GM23338 (cell line): ENCODE measurements around the gene DNAH11. TPM values are rescaled to one million over a fixed set of nuclear protein-coding genes. Genes with fewer than 3 reads are reported as not detected.

Experiments
- ATAC-seq: fragments of 200-7000 bp; cut with Tn5 transposase; 3 replicates; pipeline ENCODE4 v1.9.1; 2020
- DNase-seq: peaks from one replicate; pipeline ENCODE4 v3.0.0-alpha.2; 2015; ENCODE audit warnings: low spot score
- H2AFZ ChIP-seq: fragments of 200-600 bp; sonication (generic); 2 replicates; pipeline ENCODE4 v1.8.0; 2016; ENCODE audit warnings: antibody characterized with exemption, mild to moderate bottlenecking, moderate library complexity
- H3F3A ChIP-seq: fragments of 200-600 bp; sonication (generic); replicated peaks from 2 replicates; pipeline ENCODE4 v1.8.0; 2017; ENCODE audit warnings: antibody characterized with exemption, mixed run types, low read depth
- H3K27ac ChIP-seq: fragments of 200-600 bp; sonication (generic); 2 replicates; pipeline ENCODE4 v1.6.1; 2016; ENCODE audit warnings: low read depth
- H3K27me3 ChIP-seq: fragments of 200-600 bp; sonication (generic); 2 replicates; pipeline ENCODE4 v1.8.0; 2016; ENCODE audit warnings: mild to moderate bottlenecking, mixed run types, moderate library complexity; ENCODE audit not compliant: insufficient read depth
- H3K36me3 ChIP-seq: fragments of 200-600 bp; sonication (generic); 2 replicates; pipeline ENCODE4 v1.8.0; 2016; ENCODE audit warnings: mild to moderate bottlenecking; ENCODE audit not compliant: insufficient read depth
- H3K4me1 ChIP-seq: fragments of 200-600 bp; sonication (generic); 2 replicates; pipeline ENCODE4 v1.8.0; 2016; ENCODE audit warnings: mild to moderate bottlenecking, moderate library complexity; ENCODE audit not compliant: insufficient read depth
- H3K4me2 ChIP-seq: fragments of 200-600 bp; sonication (generic); 2 replicates; pipeline ENCODE4 v1.7.1; 2017; ENCODE audit warnings: mixed run types
- H3K4me3 ChIP-seq: fragments of 200-600 bp; sonication (generic); 2 replicates; pipeline ENCODE4 v1.6.1; 2016; ENCODE audit warnings: mixed run types
- H3K79me2 ChIP-seq: fragments of 200-600 bp; sonication (generic); replicated peaks from 2 replicates; pipeline ENCODE4 v1.8.0; 2017; ENCODE audit warnings: mild to moderate bottlenecking; ENCODE audit not compliant: insufficient read depth
- H3K9me2 ChIP-seq: fragments of 200-600 bp; sonication (generic); 2 replicates; pipeline ENCODE4 v1.8.0; 2017; ENCODE audit not compliant: insufficient read depth
- H4K20me1 ChIP-seq: fragments of 200-600 bp; sonication (generic); replicated peaks from 2 replicates; pipeline ENCODE4 v1.8.0; 2017; ENCODE audit warnings: mild to moderate bottlenecking; ENCODE audit not compliant: insufficient read depth
- H3K27ac Mint-ChIP-seq: 2 replicates; pipeline ENCODE4 v1.8.0; 2020; ENCODE audit warnings: inconsistent platforms, mild to moderate bottlenecking, moderate library complexity, mixed read lengths
- H3K27me3 Mint-ChIP-seq: 3 replicates; pipeline ENCODE4 v1.8.0; 2022; ENCODE audit warnings: low read depth, mild to moderate bottlenecking, moderate library complexity, mixed read lengths, inconsistent platforms; ENCODE audit not compliant: insufficient read depth, poor library complexity
- H3K36me3 Mint-ChIP-seq: 3 replicates; pipeline ENCODE4 v1.8.0; 2021; ENCODE audit warnings: low read depth, mild to moderate bottlenecking, inconsistent platforms, moderate library complexity, mixed read lengths
- H3K4me1 Mint-ChIP-seq: 3 replicates; pipeline ENCODE4 v1.8.0; 2020; ENCODE audit warnings: mild to moderate bottlenecking, inconsistent platforms, mixed read lengths
- H3K4me3 Mint-ChIP-seq: 3 replicates; pipeline ENCODE4 v1.8.0; 2021; ENCODE audit warnings: moderate library complexity, mild to moderate bottlenecking, inconsistent platforms, mixed read lengths
- H3K9me3 Mint-ChIP-seq: 3 replicates; pipeline ENCODE4 v1.8.0; 2020; ENCODE audit warnings: moderate library complexity, mild to moderate bottlenecking, inconsistent platforms, mixed read lengths
- CREB1 ChIP-seq: fragments of 250-450 bp; sonication (Bioruptor Pico); IDR thresholded peaks from 2 replicates; pipeline ENCODE4 v1.5.0; 2020; ENCODE audit warnings: low read depth, mild to moderate bottlenecking, moderate library complexity
- EZH2 ChIP-seq: fragments of 200-600 bp; sonication (generic); IDR thresholded peaks from one replicate; pipeline ENCODE4 v1.8.0; 2017; ENCODE audit warnings: antibody characterized with exemption, mild to moderate bottlenecking, low read depth; ENCODE audit not compliant: unreplicated experiment
- EZH2phosphoT487 ChIP-seq: fragments of 200-600 bp; sonication (generic); IDR thresholded peaks from one replicate; pipeline ENCODE4 v1.8.1; 2018; ENCODE audit warnings: antibody characterized with exemption; ENCODE audit not compliant: unreplicated experiment
- JUNB ChIP-seq: IDR thresholded peaks from one replicate; pipeline ENCODE4 v1.6.1; 2016; ENCODE audit warnings: antibody characterized with exemption; ENCODE audit not compliant: unreplicated experiment
- NANOG ChIP-seq: IDR thresholded peaks from 2 replicates; pipeline ENCODE4 v1.6.1; 2016; ENCODE audit warnings: antibody characterized with exemption, borderline replicate concordance
- POLR2AphosphoS5 ChIP-seq: IDR thresholded peaks from 2 replicates; pipeline ENCODE4 v1.6.1; 2016; ENCODE audit warnings: antibody characterized with exemption, low read depth
- REST ChIP-seq: IDR thresholded peaks from one replicate; pipeline ENCODE4 v1.6.1; 2018; ENCODE audit warnings: antibody characterized with exemption; ENCODE audit not compliant: unreplicated experiment
- STAT1 ChIP-seq: IDR thresholded peaks from one replicate; pipeline ENCODE4 v1.6.1; 2016; ENCODE audit warnings: antibody characterized with exemption; ENCODE audit not compliant: unreplicated experiment
- ZNF114 ChIP-seq: fragments of 250-450 bp; sonication (Bioruptor Pico); IDR thresholded peaks from 2 replicates; pipeline ENCODE4 v1.5.0; 2020; ENCODE audit warnings: mild to moderate bottlenecking, moderate library complexity
- ZNF331 ChIP-seq: fragments of 250-450 bp; sonication (Bioruptor Pico); IDR thresholded peaks from 2 replicates; pipeline ENCODE4 v1.5.0; 2020; ENCODE audit warnings: low read depth, mild to moderate bottlenecking, moderate library complexity
- polyA plus RNA-seq: library from polyadenylated mRNA; unstranded; fragments of >200 nt; fragmentation: Nextera tagmentation; extraction: Ambion mirVana; gene quantifications from 2 replicates; pipeline ENCODE4 v1.2.1, GENCODE V29; 2016
- total RNA-seq: library from RNA; depleted of rRNA; stranded (reverse); fragments of >200 nt; shearing (Covaris generic); gene quantifications from 2 replicates; pipeline ENCODE4 v1.2.3, GENCODE V29; 2014
- TF ChIP-seq, protein P1 (sequence below): IDR thresholded peaks from 2 replicates; pipeline ENCODE4 v1.6.1; 2016; ENCODE audit warnings: antibody characterized with exemption
- TF ChIP-seq, protein P2 (sequence below), 2 experiments: fragments of 200-600 bp in 1 of 2; sonication (generic) in 1 of 2; conservative IDR thresholded peaks; 2 replicates each; pipeline versions ENCODE4 v1.5.1 to v1.6.1; 2016 to 2017; ENCODE audit warnings: antibody characterized with exemption in 2 of 2, low read depth in 2 of 2, mild to moderate bottlenecking in 2 of 2, moderate library complexity in 1 of 2

DNAH11 gene
- total and polyA plus RNA-seq, 2 experiments from 2014 or later = 9.3 TPM

DNA sequence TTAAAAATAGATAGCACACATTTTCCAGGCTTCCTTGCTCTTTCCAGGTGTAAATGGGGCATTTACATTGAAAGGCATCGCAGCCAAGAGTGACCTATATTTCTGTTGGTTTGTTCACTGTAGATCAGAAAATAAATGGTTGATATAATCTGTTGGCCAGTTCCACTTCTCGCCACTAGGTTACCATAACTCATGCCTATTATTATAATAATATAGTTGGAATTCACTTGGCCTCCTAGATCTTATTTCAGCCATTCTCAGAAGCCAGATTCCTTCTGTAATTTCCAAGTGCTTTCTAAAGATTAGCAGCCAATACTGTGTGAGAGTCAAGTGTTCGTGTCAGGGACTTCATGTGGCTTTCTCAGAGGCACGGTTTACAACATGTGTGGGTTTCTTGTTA, 179.5 kb downstream of the DNAH11 start:
- DNase-seq (peak; percentile 23), ATAC-seq (no peak)
- H3K27ac ChIP-seq = no peak overlapping the region
- TF ChIP-seq, protein P1, sequence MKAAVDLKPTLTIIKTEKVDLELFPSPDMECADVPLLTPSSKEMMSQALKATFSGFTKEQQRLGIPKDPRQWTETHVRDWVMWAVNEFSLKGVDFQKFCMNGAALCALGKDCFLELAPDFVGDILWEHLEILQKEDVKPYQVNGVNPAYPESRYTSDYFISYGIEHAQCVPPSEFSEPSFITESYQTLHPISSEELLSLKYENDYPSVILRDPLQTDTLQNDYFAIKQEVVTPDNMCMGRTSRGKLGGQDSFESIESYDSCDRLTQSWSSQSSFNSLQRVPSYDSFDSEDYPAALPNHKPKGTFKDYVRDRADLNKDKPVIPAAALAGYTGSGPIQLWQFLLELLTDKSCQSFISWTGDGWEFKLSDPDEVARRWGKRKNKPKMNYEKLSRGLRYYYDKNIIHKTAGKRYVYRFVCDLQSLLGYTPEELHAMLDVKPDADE = no peak
- TF ChIP-seq, protein P2, sequence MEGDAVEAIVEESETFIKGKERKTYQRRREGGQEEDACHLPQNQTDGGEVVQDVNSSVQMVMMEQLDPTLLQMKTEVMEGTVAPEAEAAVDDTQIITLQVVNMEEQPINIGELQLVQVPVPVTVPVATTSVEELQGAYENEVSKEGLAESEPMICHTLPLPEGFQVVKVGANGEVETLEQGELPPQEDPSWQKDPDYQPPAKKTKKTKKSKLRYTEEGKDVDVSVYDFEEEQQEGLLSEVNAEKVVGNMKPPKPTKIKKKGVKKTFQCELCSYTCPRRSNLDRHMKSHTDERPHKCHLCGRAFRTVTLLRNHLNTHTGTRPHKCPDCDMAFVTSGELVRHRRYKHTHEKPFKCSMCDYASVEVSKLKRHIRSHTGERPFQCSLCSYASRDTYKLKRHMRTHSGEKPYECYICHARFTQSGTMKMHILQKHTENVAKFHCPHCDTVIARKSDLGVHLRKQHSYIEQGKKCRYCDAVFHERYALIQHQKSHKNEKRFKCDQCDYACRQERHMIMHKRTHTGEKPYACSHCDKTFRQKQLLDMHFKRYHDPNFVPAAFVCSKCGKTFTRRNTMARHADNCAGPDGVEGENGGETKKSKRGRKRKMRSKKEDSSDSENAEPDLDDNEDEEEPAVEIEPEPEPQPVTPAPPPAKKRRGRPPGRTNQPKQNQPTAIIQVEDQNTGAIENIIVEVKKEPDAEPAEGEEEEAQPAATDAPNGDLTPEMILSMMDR (conservative IDR thresholded peaks at IDR 0.05; ENCODE audit: low read depth in 2 of 2) = peak in 1 of 2 experiments; percentile 61; a peak in 3 of 4 replicates
- TF ChIP-seq STAT1 = no peak
- H3K27me3 Mint-ChIP-seq = no peaks in the 10 kb centered on the region
- H3K4me3 Mint-ChIP-seq = no peak overlapping the region
- no peak overlapping the region for H3K27ac Mint-ChIP-seq
- H3K36me3 Mint-ChIP-seq = no peaks in the 10 kb centered on the region
- H3K4me3 ChIP-seq = no peak overlapping the region
- H3K79me2 ChIP-seq = no peaks in the 10 kb centered on the region
- H3K4me2 ChIP-seq = no peak overlapping the region
- H3K36me3 ChIP-seq = no peaks in the 10 kb centered on the region
- H2AFZ ChIP-seq = no peak overlapping the region
- no peaks in the 10 kb centered on the region for H4K20me1 ChIP-seq
- no peaks in the 10 kb centered on the region for H3F3A ChIP-seq
- H3K4me1 ChIP-seq = no peaks in the 10 kb centered on the region
- H3K4me1 Mint-ChIP-seq = no peaks in the 10 kb centered on the region; the same call in 1 of the 3 replicates
- no peaks in the 10 kb centered on the region for H3K9me2 ChIP-seq
- H3K9me3 Mint-ChIP-seq = no peaks in the 10 kb centered on the region
- no peaks in the 10 kb centered on the region for H3K27me3 ChIP-seq

- H3K27me3 Mint-ChIP-seq = no peaks in the 10 kb centered on the region
- no peak overlapping the region for H3K4me2 ChIP-seq
- H3K4me3 Mint-ChIP-seq = no peak overlapping the region
- H3K4me3 ChIP-seq = no peak overlapping the region
- no peaks in the 10 kb centered on the region for H3K79me2 ChIP-seq
- no peaks in the 10 kb centered on the region for H3K9me3 Mint-ChIP-seq
- no peaks in the 10 kb centered on the region for H3F3A ChIP-seq
- no peaks in the 10 kb centered on the region for H3K36me3 ChIP-seq
- H2AFZ ChIP-seq = no peak overlapping the region
- no peaks in the 10 kb centered on the region for H3K4me1 ChIP-seq
- DNase-seq = no peak
- no peaks in the 10 kb centered on the region for H4K20me1 ChIP-seq
- ATAC-seq = no peak
- no peak overlapping the region for H3K27ac Mint-ChIP-seq
- H3K36me3 Mint-ChIP-seq = no peaks in the 10 kb centered on the region
- no peaks in the 10 kb centered on the region; the same call in 2 of the 3 replicates for H3K4me1 Mint-ChIP-seq
- H3K27ac ChIP-seq = no peak overlapping the region
- H3K9me2 ChIP-seq = no peaks in the 10 kb centered on the region
- TF ChIP-seq ZNF114 (CRISPR knock-in tag) = no peak
- no peak for TF ChIP-seq EZH2phosphoT487
- H3K27me3 ChIP-seq = no peaks in the 10 kb centered on the region
Observed at GRCh38 chr7:21724562-21724961, 181.7 kb downstream of the DNAH11 start.

GRCh38 chr7:21730399-21730798, 187.6 kb downstream of the DNAH11 start:
- Histone ChIP-seq H3K27me3 (no peaks in the 10 kb centered on the region), H3K4me3 (no peak overlapping the region), H4K20me1 (no peaks in the 10 kb centered on the region), H3K79me2 (no peaks in the 10 kb centered on the region), H3K36me3 (no peaks in the 10 kb centered on the region; the same call in 1 of the 2 replicates), H3K9me2 (peaks cover 8% of the 10 kb centered on the region; the same call in 1 of the 2 replicates), H2AFZ (no peak overlapping the region), H3K27ac (no peak overlapping the region), H3K4me2 (no peak overlapping the region), H3K4me1 (no peaks in the 10 kb centered on the region), H3F3A (no peaks in the 10 kb centered on the region)
- TF ChIP-seq NANOG = no peak
- TF ChIP-seq ZNF331 (CRISPR knock-in tag) = no peak
- no peak for TF ChIP-seq EZH2
- TF ChIP-seq ZNF114 (CRISPR knock-in tag) = no peak
- no peak for TF ChIP-seq CREB1 (CRISPR knock-in tag)
- TF ChIP-seq POLR2AphosphoS5 = no peak
- TF ChIP-seq, protein P1 = no peak
- TF ChIP-seq REST = no peak
- TF ChIP-seq JUNB = no peak
- no peak for TF ChIP-seq EZH2phosphoT487
- ATAC-seq (no peak), DNase-seq (no peak)
- H3K4me1 Mint-ChIP-seq = no peaks in the 10 kb centered on the region
- H3K36me3 Mint-ChIP-seq = peaks cover 3% of the 10 kb centered on the region; the same call in 2 of the 3 replicates
- no peak overlapping the region for H3K27ac Mint-ChIP-seq
- H3K9me3 Mint-ChIP-seq = no peaks in the 10 kb centered on the region; the same call in 2 of the 3 replicates
- H3K27me3 Mint-ChIP-seq = no peaks in the 10 kb centered on the region
- no peak overlapping the region for H3K4me3 Mint-ChIP-seq
